Skeletal muscle tissue (tissue), 5 donors: ENCODE data around the gene ZNF385A. TPM values are rescaled to one million over a fixed set of nuclear protein-coding genes. Genes with fewer than 3 reads are reported as not detected.
"Not testable (repeated sequence)": the region's sequence is repeated elsewhere in the genome, so short reads cannot be mapped to it uniquely, and the experiment has no call there.

Experiments
- H3K27ac ChIP-seq: one replicate; pipeline ENCODE4 v1.7.0; 2013; ENCODE audit warnings: mild to moderate bottlenecking, low read depth, low read length, inconsistent platforms
- H3K27me3 ChIP-seq, 3 donors: one replicate each; pipeline ENCODE4 v1.7.0; 2013; ENCODE audit warnings: low read length in 3 of 3; ENCODE audit not compliant: control insufficient read depth in 3 of 3, insufficient read depth in 3 of 3
- H3K36me3 ChIP-seq, 3 donors: one replicate each; pipeline ENCODE4 v1.7.0; 2013; ENCODE audit warnings: low read length in 3 of 3; ENCODE audit not compliant: control insufficient read depth in 3 of 3, insufficient read depth in 3 of 3
- H3K4me1 ChIP-seq, 3 donors: one replicate each; pipeline ENCODE4 v1.7.0; 2013; ENCODE audit warnings: low read length in 3 of 3, mild to moderate bottlenecking in 3 of 3; ENCODE audit not compliant: control insufficient read depth in 3 of 3, insufficient read depth in 3 of 3
- H3K4me3 ChIP-seq, 3 donors: one replicate each; pipeline ENCODE4 v1.7.0; 2013; ENCODE audit warnings: low read length in 3 of 3
- H3K9ac ChIP-seq, 3 donors: one replicate each; pipeline ENCODE4 v1.7.0; 2013; ENCODE audit warnings: low read length in 3 of 3, mild to moderate bottlenecking in 3 of 3, moderate library complexity in 2 of 3, low read depth in 1 of 3
- H3K9me3 ChIP-seq, 3 donors: one replicate each; pipeline ENCODE4 v1.7.0; 2013; ENCODE audit warnings: low read length in 3 of 3; ENCODE audit not compliant: control insufficient read depth in 3 of 3
- small RNA-seq: library from RNA; depleted of rRNA; stranded (forward); fragments of <200 nt; gene quantifications from one replicate; pipeline ENCODE3, GENCODE V24; 2014
- total RNA-seq: library from RNA; depleted of rRNA; stranded (reverse); fragments of >200 nt; gene quantifications from one replicate; pipeline ENCODE4 v1.2.3, GENCODE V29; 2014
- donor health status: Osteomylitis.

Gene ZNF385A
- total RNA-seq, 1 donor from 2014 or later: 3.7 TPM

DNA sequence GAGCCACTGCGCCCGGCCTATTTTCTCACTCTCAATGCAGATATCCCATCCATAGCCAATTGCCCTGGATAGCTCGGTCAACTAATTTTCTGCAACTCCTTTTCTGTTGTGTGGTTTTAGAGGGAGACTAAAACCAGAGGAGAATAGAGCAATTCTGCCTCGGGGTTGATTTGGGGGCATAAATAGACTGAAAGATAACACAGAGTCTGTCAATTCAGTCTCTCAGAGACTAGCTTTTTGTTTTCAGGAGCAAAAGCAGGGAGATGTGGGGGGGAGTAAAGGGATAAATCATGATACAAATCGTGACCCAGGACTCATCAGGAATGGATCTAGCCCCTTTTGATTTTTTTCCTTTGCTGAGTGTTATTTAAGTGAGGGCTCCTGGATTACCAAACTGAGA lies 53.1 kb downstream of the ZNF385A start:
- peaks cover 0 to 10% (median 0%) of the 10 kb centered on the region in 3 donors for H3K36me3 ChIP-seq
- H3K9me3 ChIP-seq: no peaks in the 10 kb centered on the region
- peaks cover 4 to 9% (median 5%) of the 10 kb centered on the region in 3 donors for H3K4me1 ChIP-seq
- no peak overlapping the region for H3K4me3 ChIP-seq
- no peak overlapping the region for H3K9ac ChIP-seq
- no peak overlapping the region for H3K27ac ChIP-seq
- no peaks in the 10 kb centered on the region for H3K27me3 ChIP-seq

DNA sequence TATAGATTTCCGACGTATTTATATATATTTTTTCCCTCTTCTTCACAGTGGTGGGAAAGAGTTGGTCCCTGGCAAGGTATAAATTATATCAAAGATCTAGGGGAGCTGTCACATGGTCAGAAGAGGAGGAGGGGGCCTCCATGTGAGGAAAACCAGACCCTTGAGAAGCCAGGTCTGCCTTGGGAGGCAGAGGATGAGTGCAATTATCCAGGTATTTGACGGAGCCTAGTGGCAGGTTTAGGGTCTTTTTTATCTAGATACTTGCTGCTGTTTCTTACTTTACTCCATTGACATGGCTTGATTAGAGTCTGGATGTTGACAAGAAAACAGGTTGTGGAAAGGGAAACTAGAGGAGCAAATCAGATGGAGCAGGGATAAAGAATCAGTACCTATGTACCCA lies 54.1 kb downstream of the ZNF385A start:
- Histone ChIP-seq H3K27me3 (no peaks in the 10 kb centered on the region), H3K36me3 (peaks cover 0 to 10% (median 0%) of the 10 kb centered on the region in 3 donors), H3K9me3 (no peaks in the 10 kb centered on the region), H3K4me3 (no peak overlapping the region), H3K27ac (no peak overlapping the region), H3K9ac (no peak overlapping the region), H3K4me1 (peaks cover 7 to 13% (median 11%) of the 10 kb centered on the region in 3 donors)

DNA sequence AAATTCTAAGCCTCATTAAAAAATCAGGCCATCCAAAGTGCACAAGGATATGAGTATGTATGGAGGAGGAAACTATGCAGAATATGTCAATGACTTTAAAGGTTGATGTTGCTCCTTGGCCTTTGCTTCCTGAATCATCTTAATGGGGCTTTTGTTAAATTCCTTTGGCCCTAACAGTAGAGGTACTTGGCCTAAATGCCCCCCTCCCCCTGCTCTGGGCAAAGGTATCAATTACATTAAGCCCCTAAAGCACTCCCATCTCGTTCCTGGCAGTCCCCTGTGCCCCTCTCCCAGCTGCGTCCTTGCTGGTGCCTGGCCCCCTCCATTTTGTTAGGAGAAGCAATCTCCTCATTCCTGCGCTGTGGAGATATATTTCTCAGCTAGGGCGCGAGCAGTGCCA lies 54.8 kb downstream of the ZNF385A start:
- Histone ChIP-seq H3K4me3 (no peak overlapping the region), H3K9ac (no peak overlapping the region), H3K36me3 (peaks cover 0 to 10% (median 0%) of the 10 kb centered on the region in 3 donors), H3K27me3 (no peaks in the 10 kb centered on the region), H3K9me3 (no peaks in the 10 kb centered on the region), H3K4me1 (peaks cover 7 to 13% (median 13%) of the 10 kb centered on the region in 3 donors), H3K27ac (no peak overlapping the region)

DNA sequence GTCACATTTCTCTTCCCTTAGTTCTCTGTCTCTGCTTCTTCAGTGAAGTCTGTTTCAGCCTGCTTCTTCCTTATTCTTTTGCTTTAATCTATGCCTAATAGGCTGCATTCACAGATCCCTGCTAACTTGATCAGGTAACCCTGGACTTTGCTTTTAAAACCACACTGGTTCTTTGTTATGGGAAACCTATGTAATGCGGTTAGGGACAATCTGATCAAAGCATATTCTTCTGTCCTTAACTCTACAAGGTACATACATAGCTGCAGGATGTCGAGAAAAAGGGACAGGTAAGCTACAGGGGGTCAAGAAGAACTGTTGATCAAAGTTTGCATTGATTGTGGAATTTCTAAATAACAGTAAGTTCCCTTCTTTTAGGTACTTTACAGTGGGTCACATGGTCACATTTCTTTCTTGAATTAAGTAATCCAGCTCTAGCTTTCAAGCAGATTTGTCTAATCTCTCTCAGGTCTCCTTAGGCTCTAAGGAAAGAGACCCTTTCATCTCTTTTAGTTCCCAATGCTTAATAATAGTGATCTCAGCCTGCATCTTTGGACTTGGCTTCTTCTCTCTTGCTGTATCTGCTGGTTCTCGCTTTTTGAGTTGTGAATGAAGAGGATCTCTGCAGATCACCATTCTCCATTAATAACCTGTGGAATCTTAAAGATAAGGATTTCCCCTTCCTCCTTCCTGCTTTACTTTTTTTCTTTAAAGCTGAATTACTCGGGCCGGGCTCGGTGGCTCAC lies 55.8 kb downstream of the ZNF385A start:
- H3K27ac ChIP-seq: no peak overlapping the region
- H3K9me3 ChIP-seq: no peaks in the 10 kb centered on the region

DNA sequence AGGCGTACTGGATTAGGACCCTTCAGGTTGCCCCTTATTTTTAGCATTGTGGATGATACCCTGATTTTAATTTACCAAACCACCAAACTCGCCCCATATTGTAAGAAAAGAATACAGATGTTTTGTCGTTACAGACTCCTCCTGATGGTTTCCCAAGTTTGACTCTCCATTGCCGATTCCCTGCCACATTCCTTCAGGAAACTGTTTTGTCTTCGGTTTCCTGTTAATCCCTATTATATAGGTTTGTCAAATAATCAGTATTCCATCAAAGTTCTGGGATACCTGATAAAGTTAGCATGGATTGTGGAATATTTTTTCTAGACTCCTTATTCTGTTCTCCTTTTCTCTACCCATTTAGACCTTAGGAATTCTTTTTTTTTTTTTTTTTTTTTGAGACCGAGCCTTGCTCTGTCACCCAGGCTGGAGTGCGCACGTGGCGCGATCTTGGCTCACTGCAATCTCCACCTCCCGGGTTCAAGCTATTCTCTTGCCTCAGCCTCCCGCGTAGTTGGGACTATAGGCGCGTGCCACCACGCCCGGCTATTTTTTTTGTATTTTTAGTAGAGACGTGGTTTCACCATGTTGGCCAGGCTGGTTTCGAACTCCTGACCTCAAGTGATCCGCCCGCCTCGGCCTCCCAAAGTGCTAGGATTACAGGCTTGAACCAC lies 59.0 kb downstream of the ZNF385A start:
- H3K27me3 ChIP-seq, H3K9me3 ChIP-seq, H3K36me3 ChIP-seq: not testable (repeated sequence)
- H3K4me1 ChIP-seq: peaks cover 7 to 17% (median 14%) of the 10 kb centered on the region in 3 donors
- peak overlapping the region; percentile 93 to 97 (median 96) for H3K9ac ChIP-seq
- peak overlapping the region; percentile 81 for H3K27ac ChIP-seq
- H3K4me3 ChIP-seq: peak overlapping the region; percentile 82 to 100 (median 99)

More for the DNA sequence above, 55.8 kb downstream of the ZNF385A start:
- Histone ChIP-seq H3K27me3 (no peaks in the 10 kb centered on the region), H3K4me1 (peaks cover 10 to 17% (median 17%) of the 10 kb centered on the region in 3 donors), H3K36me3 (peaks cover 0 to 10% (median 0%) of the 10 kb centered on the region in 3 donors), H3K4me3 (no peak overlapping the region), H3K9ac (no peak overlapping the region)

DNA sequence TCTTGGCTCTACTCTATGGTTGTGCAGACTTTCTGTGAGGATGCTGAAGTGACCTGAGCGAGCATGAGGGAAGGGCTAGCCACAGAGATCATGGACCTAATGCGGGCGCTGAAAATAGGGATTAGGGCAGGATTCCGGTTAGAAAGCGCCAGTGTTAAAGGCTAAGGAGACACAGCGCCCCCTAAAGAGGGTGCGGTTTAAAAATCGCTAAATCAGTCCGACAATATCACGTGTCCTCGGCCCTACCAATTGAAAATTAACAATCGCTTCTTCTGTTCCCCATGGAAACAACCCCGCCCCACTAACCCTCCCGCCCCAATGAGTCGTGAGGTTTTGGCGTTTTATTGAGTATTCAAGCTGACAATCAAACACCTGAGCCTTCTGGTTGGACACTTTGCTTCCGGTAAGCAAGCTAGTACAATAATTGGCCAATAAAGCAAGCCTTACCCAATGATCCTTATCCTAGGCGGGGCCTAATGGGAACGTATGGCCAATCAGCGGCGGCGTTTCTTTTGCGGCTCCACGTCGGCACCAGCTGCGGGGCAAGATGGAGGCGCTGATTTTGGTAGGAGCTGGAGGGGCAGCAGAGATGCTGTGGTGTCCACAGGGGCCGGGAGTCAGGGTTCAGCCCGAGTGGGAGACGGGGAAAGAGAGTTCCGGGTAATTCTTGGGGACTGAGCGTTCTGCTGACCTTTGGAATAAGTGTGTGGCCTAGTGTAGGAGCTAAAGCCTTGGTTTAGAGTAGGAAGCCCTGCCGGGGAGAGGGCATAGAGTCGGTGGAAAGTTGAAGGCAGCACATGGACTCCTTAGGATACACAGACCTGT lies 59.7 kb downstream of the ZNF385A start, which contains the start of gene COPZ1:
TSS of gene COPZ1 (plus strand) at position 515 of the 825 bp plus-strand sequence. CDS start at position 548, 33 bp downstream.
- Histone ChIP-seq H3K4me1 (peaks cover 7 to 17% (median 12%) of the 10 kb centered on the region in 3 donors), H3K4me3 (peak within 1 kb of the TSS; percentile 82 to 100 (median 99)), H3K9ac (peak within 1 kb of the TSS; percentile 93 to 97 (median 96)), H3K27ac (peak within 1 kb of the TSS; percentile 81), H3K9me3 (no peaks in the 10 kb centered on the region), H3K27me3 (no peaks in the 10 kb centered on the region), H3K36me3 (peaks cover 0 to 4% (median 0%) of the 10 kb centered on the region in 3 donors)

DNA sequence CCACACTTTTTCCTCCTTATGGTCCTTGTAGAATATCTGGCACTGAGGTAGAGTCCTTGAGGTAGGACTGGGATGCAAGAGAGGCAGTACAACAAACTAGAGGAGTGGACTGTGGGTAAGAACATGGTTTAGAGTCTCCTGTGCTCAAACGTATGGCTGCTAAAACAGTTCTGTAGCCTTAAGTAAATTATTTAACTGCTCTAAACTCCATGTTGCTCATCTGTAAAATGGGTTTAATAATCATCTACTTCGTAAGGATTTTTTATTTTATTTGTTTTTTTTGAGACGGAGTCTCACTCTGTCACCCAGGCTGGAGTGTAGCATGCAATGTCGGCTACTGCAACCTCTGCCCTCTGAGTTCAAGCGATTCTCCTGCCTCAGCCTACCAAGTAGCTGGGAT lies 63.2 kb downstream of the ZNF385A start:
- peaks cover 5 to 12% (median 7%) of the 10 kb centered on the region in 3 donors for H3K4me1 ChIP-seq

More for the DNA sequence above, 63.2 kb downstream of the ZNF385A start:
- no peaks in the 10 kb centered on the region for H3K36me3 ChIP-seq
- no peak overlapping the region for H3K4me3 ChIP-seq
- H3K9me3 ChIP-seq: no peaks in the 10 kb centered on the region
- H3K27ac ChIP-seq: no peak overlapping the region
- no peak overlapping the region for H3K9ac ChIP-seq
- H3K27me3 ChIP-seq: no peaks in the 10 kb centered on the region

Small RNA genes within 50 kb of the gene (small RNA-seq; reads per million reads assigned to genes)
- 320 reads per million, percentile 97 among the genes with 10 or more reads in this experiment for gene MIR148B
- not detected for gene RN7SL744P

Other genes starting within 250 kb of the ZNF385A start
- gene SMUG1, start 195.7 kb downstream of the ZNF385A start, total RNA-seq: 27.7 TPM
- gene CBX5, start 104.6 kb downstream of the ZNF385A start, total RNA-seq: 49.6 TPM
- 467 TPM for gene HNRNPA1, start 104.0 kb downstream of the ZNF385A start, total RNA-seq
- 5.2 TPM for gene NFE2, start 83.7 kb downstream of the ZNF385A start, total RNA-seq
- 62.6 TPM for gene COPZ1, start 59.6 kb downstream of the ZNF385A start, total RNA-seq
- gene GPR84, start 20.2 kb downstream of the ZNF385A start, total RNA-seq: not detected
- 78.8 TPM for gene ITGA5, start 34.5 kb upstream of the ZNF385A start, total RNA-seq
- not detected for gene GTSF1, start 88.9 kb upstream of the ZNF385A start, total RNA-seq
- 8.9 TPM for gene NCKAP1L, start 113.0 kb upstream of the ZNF385A start, total RNA-seq
- 4.2 TPM for gene PDE1B, start 164.9 kb upstream of the ZNF385A start, total RNA-seq
- 6.8 TPM for gene PPP1R1A, start 203.9 kb upstream of the ZNF385A start, total RNA-seq